Left lung (tissue), 10 donors: ENCODE data around the gene LGSN. TPM values are rescaled to one million over a fixed set of nuclear protein-coding genes. Genes with fewer than 3 reads are reported as not detected.

Source experiments
- ATAC-seq: fragments of 200-7000 bp; cut with Tn5 transposase; one replicate; pipeline ENCODE4 v1.9.1; 2020; ENCODE audit warnings: moderate library complexity
- DNase-seq, 4 donors: peaks; one replicate each; pipeline ENCODE4 v3.0.0-alpha.2; 2013 to 2020
- H3K27ac ChIP-seq, 2 donors: fragments of 200-600 bp; sonication (generic) in 1 of 2; one replicate each; pipeline versions ENCODE4 v1.5.0 to v1.8.0; 2020 to 2021
- H3K27me3 ChIP-seq, 2 donors: fragments of 200-600 bp; sonication (generic) in 1 of 2; one replicate each; pipeline versions ENCODE4 v1.5.0 to v1.8.0; 2020 to 2021
- H3K36me3 ChIP-seq, 2 donors: fragments of 200-600 bp; sonication (generic) in 1 of 2; one replicate each; pipeline versions ENCODE4 v1.5.0 to v1.8.0; 2020 to 2021
- H3K4me1 ChIP-seq, 2 donors: fragments of 200-600 bp; one replicate each; pipeline ENCODE4 v1.8.0; 2021
- H3K4me3 ChIP-seq, 2 donors: fragments of 200-600 bp; sonication (generic) in 1 of 2; one replicate each; pipeline versions ENCODE4 v1.5.0 to v1.8.0; 2020 to 2021; ENCODE audit warnings: mild to moderate bottlenecking in 1 of 2
- H3K9me3 ChIP-seq, 2 donors: fragments of 200-600 bp; sonication (generic) in 1 of 2; one replicate each; pipeline versions ENCODE4 v1.5.0 to v1.8.0; 2020 to 2021
- CTCF ChIP-seq, 2 donors: fragments of 200-600 bp; sonication (generic) in 1 of 2; IDR thresholded peaks; one replicate each; pipeline versions ENCODE4 v1.5.0 to v1.8.0; 2021; ENCODE audit warnings: antibody characterized with exemption in 2 of 2
- intact Hi-C, 2 donors: fragments of 100-400 bp; cut with DNase I; formaldehyde crosslinking; loops; one replicate each; pipeline versions ENCODE4 v1.11.2 to v1.14.2; 2022
- polyA plus RNA-seq, 6 donors: library from polyadenylated mRNA; unstranded; fragments of 120-200 nt; gene quantifications; one replicate each; pipeline ENCODE4 v1.2.1, GENCODE V29; 2013; ENCODE audit not compliant: insufficient read length in 6 of 6
- total RNA-seq, 2 donors: library from RNA; stranded (reverse); fragmentation: NEBNext Ultra II Directional; extraction: Animal tissue kit (Norgen Biotek cat#: 25700); gene quantifications; one replicate each; pipeline ENCODE4 v1.2.1, GENCODE V29; 2021
- donor health status: DM: no; HTN: yes; CAD: no.
- donor health status: DM: no; HTN: no; CAD: no.

Gene LGSN
- total and polyA plus RNA-seq, 8 donors: 0.11 to 0.88 (median 0.65) TPM; not detected in 1

GRCh38 chr6:63295553-63296194, 24.1 kb downstream of the LGSN start:
- Histone ChIP-seq H3K27ac (no peak overlapping the region), H3K9me3 (peaks cover 0 to 6% of the 10 kb centered on the region in 2 donors), H3K27me3 (no peaks in the 10 kb centered on the region), H3K36me3 (no peaks in the 10 kb centered on the region), H3K4me1 (no peaks in the 10 kb centered on the region), H3K4me3 (no peak overlapping the region)
- no peak for TF ChIP-seq CTCF (IDR thresholded peaks at IDR 0.05)
- intact Hi-C loops: no loop called here
- DNase-seq: no peak
- peak; percentile 40 for ATAC-seq

GRCh38 chr6:63290492-63291058, 29.2 kb downstream of the LGSN start:
- ATAC-seq (no peak), DNase-seq (no peak)
- H3K4me3 ChIP-seq: no peak overlapping the region
- no peaks in the 10 kb centered on the region for H3K4me1 ChIP-seq
- H3K36me3 ChIP-seq: no peaks in the 10 kb centered on the region
- H3K27ac ChIP-seq: no peak overlapping the region
- TF ChIP-seq CTCF (IDR thresholded peaks at IDR 0.05): no peak
- H3K27me3 ChIP-seq: no peaks in the 10 kb centered on the region
- H3K9me3 ChIP-seq: no peaks in the 10 kb centered on the region
- intact Hi-C loops: no loop called here

- no peak for TF ChIP-seq CTCF (IDR thresholded peaks at IDR 0.05)
- Histone ChIP-seq H3K36me3 (no peaks in the 10 kb centered on the region), H3K9me3 (no peaks in the 10 kb centered on the region), H3K4me3 (no peak overlapping the region), H3K27me3 (no peaks in the 10 kb centered on the region), H3K4me1 (no peaks in the 10 kb centered on the region), H3K27ac (no peak overlapping the region)
- DNase-seq (no peak), ATAC-seq (no peak)
- intact Hi-C loops: no loop called here
Measured at GRCh38 chr6:63289269-63289872, 30.4 kb downstream of the LGSN start.

- no peak overlapping the region for H3K27ac ChIP-seq
- no peak for TF ChIP-seq CTCF (IDR thresholded peaks at IDR 0.05)
- H3K4me3 ChIP-seq: no peak overlapping the region
- intact Hi-C loops: no loop called here
- no peaks in the 10 kb centered on the region for H3K27me3 ChIP-seq
- no peaks in the 10 kb centered on the region for H3K4me1 ChIP-seq
- no peaks in the 10 kb centered on the region for H3K9me3 ChIP-seq
- H3K36me3 ChIP-seq: no peaks in the 10 kb centered on the region
- ATAC-seq: no peak
- DNase-seq: no peak
Measured at GRCh38 chr6:63280639-63281180, 39.1 kb downstream of the LGSN start.

GRCh38 chr6:63278916-63279315, 40.9 kb downstream of the LGSN start:
- Histone ChIP-seq H3K4me3 (no peak overlapping the region), H3K27ac (no peak overlapping the region), H3K27me3 (no peaks in the 10 kb centered on the region), H3K4me1 (no peaks in the 10 kb centered on the region), H3K36me3 (no peaks in the 10 kb centered on the region), H3K9me3 (no peaks in the 10 kb centered on the region)
- DNase-seq (no peak), ATAC-seq (no peak)
- intact Hi-C loops: no loop called here
- TF ChIP-seq CTCF (IDR thresholded peaks at IDR 0.05): no peak
